Cardiac fibroblast (primary cell): ENCODE results near the gene ZFAND5.
A peak's percentile ranks its signal among the peaks of the same experiment; 100 is the strongest.

Experiments
- DNase-seq, 2 donors: peaks; one replicate each; pipeline versions ENCODE4 v3.0.0 to v3.0.0-alpha.2; 2010; ENCODE audit warnings: low read depth in 2 of 2
- H3K4me3 ChIP-seq, 2 donors: replicated peaks in 1 of 2; 1 replicate in 1 of 2; 2 replicates in 1 of 2; pipeline ENCODE4 v1.5.1; 2011; ENCODE audit warnings: low read depth in 2 of 2, low read length in 2 of 2, mild to moderate bottlenecking in 2 of 2, moderate library complexity in 1 of 2
- TF ChIP-seq, protein P1 (sequence below): IDR thresholded peaks from one replicate; pipeline ENCODE4 v1.5.1; 2011; ENCODE audit warnings: low read depth, mild to moderate bottlenecking, low read length, inconsistent platforms

ZFAND5 gene

DNA sequence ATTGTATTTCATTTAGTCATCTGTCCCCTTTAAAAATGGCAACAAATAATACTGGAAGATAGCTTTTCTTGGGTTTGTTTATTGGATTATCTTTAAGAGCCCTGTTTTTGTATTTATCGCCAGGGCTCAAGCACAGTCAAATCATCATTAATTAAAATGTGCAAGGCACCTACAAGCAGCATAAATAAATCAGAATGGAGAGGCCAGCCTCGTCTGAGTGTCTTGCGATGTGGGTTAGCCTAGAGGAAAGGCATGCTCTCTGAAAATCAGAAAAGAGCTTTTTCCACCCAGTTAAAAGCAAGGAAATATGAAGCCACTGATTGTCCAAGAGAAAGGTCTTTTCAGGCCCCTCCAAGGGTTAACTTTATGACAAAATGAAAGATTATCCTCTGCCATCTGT is 31.8 kb downstream of the ZFAND5 start:
- TF ChIP-seq, protein P1, sequence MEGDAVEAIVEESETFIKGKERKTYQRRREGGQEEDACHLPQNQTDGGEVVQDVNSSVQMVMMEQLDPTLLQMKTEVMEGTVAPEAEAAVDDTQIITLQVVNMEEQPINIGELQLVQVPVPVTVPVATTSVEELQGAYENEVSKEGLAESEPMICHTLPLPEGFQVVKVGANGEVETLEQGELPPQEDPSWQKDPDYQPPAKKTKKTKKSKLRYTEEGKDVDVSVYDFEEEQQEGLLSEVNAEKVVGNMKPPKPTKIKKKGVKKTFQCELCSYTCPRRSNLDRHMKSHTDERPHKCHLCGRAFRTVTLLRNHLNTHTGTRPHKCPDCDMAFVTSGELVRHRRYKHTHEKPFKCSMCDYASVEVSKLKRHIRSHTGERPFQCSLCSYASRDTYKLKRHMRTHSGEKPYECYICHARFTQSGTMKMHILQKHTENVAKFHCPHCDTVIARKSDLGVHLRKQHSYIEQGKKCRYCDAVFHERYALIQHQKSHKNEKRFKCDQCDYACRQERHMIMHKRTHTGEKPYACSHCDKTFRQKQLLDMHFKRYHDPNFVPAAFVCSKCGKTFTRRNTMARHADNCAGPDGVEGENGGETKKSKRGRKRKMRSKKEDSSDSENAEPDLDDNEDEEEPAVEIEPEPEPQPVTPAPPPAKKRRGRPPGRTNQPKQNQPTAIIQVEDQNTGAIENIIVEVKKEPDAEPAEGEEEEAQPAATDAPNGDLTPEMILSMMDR = no peak
- no peak for DNase-seq
- no peak overlapping the region for H3K4me3 ChIP-seq

DNA sequence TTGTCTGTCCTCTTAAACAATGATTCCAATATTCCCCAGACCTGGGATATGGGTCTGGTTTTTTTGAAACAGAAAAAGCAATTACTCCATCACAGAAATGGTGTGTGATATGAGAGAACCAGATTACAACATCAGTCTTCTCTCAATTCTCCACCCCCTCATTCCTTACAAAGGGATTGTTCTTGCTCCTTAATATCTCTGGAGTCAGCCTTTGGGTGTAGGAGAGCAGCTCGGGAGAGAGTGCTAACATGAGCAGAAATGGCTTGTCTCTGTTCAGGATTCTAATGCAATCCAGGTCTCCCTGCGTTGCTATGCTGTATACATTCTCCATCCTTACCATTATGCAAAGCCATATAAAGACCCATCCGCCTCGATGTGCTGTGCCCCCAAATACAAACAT is 32.7 kb downstream of the ZFAND5 start:
- DNase-seq = peak in 1 of 2 donors; percentile 30
- no peak overlapping the region for H3K4me3 ChIP-seq
- TF ChIP-seq, protein P1 = no peak

DNA sequence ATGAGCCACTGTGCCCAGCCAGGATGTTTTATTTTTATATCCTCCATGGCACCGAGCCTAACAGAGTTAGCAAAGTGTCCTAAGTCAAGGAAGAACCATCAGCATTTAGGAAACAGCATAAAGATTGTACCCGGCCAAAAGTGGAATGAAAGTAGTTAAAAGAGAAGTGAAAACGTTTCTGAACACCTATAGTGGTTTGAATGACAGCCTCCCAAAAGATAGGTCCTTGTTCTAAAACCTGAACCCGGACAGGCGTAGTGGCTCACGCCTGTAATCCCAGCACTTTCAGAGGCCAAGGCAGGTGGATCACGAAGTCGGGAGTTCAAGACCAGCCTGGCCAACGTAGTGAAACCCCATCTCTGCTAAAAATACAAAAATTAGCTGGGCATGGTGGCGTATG is 37.4 kb downstream of the ZFAND5 start:
- TF ChIP-seq, protein P1 = no peak
- DNase-seq = no peak
- H3K4me3 ChIP-seq = no peak overlapping the region

DNA sequence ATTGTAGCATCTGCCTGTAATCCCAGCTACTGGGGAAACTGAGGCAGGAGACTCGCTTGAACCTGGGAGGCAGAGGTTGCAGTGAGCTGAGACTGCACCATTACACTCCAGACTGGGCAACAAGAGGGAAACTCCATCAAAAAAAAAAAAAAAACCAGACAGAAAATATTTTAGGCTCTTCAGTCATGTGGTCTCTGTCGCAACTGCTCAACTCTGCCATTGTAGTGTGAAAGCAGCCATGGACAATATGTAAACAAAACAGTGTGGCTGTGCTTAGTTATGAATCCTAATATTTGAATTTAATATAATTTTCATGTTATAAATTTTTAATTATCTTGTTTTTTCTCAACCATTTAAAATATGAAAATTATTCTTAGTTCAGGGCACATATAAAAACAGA is 38.4 kb downstream of the ZFAND5 start:
- H3K4me3 ChIP-seq = no peak overlapping the region
- TF ChIP-seq, protein P1 = no peak
- DNase-seq = peak; percentile 17 to 43

DNA sequence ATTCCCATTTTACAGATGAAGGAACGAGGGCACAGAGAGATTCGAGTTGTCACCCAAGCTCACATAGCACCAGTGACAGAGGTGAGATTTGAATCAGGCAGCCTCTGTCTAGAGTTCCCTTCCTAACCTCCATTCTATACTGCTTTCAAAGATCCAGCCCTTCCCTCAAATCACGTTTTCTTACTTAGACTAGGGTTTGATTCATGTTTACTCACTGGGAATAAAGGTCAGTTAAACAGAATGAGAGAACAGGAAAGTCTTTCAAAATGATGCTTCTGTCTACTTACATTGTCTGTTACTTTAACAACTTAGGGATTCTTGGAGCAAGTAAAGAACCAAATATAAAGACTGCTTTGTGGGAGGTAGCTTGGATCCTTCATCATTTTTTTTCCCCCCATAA is 40.0 kb downstream of the ZFAND5 start:
- TF ChIP-seq, protein P1 = no peak
- H3K4me3 ChIP-seq = no peak overlapping the region
- no peak for DNase-seq

DNA sequence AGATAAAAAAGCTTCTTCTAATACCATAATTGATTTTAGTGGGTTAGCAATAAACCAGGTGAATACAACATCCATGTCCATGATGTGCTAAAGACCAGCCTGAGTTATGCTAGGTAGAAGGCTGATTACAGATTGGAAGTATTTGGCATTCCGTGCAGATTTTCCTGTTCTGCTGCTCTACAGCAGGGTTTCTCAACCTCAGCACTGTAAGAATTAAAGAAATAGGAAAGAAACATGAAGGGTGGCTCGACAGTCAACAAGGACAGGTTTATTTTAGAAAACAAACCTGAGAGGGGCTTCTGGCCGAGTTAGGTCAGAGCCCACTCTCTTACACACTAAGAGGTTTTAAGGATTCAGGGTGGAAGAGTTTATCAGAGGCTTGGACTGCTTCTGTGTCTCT is 42.3 kb downstream of the ZFAND5 start:
- H3K4me3 ChIP-seq = no peak overlapping the region
- DNase-seq = no peak
- TF ChIP-seq, protein P1 = no peak

DNA sequence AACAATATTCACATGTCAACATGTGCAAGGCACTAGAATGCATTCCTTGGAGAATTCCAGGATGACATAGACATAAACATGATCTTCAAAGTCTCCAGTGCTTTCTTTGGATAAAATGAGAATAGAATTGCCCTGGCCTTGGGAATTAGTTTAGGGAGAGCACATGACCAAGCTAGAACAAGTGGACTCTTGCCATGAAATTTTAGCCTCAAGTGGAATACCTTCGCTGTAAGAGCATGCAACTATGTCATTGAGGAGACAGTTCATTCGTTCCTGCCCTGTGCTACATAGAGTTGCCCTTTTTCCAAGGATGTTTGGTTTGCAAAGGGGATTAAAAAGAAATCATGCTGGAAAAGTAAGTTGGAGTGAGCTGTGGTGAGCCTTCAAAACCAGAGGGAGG is 42.7 kb downstream of the ZFAND5 start:
- no peak for DNase-seq
- no peak overlapping the region for H3K4me3 ChIP-seq
- TF ChIP-seq, protein P1 = no peak
